Panc1 (cell line): ENCODE results near the gene TAC4. TPM values are rescaled to one million over a fixed set of nuclear protein-coding genes. Genes with fewer than 3 reads are reported as not detected.

Source experiments
- ATAC-seq: fragments of 200-7000 bp; cut with Tn5 transposase; 2 replicates; pipeline ENCODE4 v1.9.1; 2020; ENCODE audit warnings: mild to moderate bottlenecking, moderate library complexity
- BruUV-seq: library from RNA; stranded (reverse); fragments of 400-500 nt; replicated peaks from 2 replicates; lab custom pipeline; 2021; lab: Mats Ljungman, UMichigan
- CTCF ChIA-PET: fragments of 300-600 bp; sonication (Branson Sonifier 250); formaldehyde crosslinking; loops from one replicate; lab custom pipeline; 2022; ENCODE audit warnings: antibody characterized with exemption; lab: Charles Lee
- POLR2A ChIA-PET: fragments of 300-600 bp; sonication (Branson Sonifier 250); formaldehyde crosslinking; loops from one replicate; lab custom pipeline; 2022; ENCODE audit warnings: antibody characterized with exemption; lab: Charles Lee
- DNase-seq: peaks from one replicate; pipeline ENCODE4 v3.0.0-alpha.2; 2010; ENCODE audit warnings: low read depth, low spot score
- H3K27ac ChIP-seq: 2 replicates; pipeline ENCODE4 v1.5.1; 2011; ENCODE audit warnings: mild to moderate bottlenecking, low read length, inconsistent platforms
- H3K27me3 ChIP-seq: fragments of 200-500 bp; sonication (Bioruptor generic); 2 replicates; pipeline ENCODE4 v1.6.0; 2014; ENCODE audit warnings: low read length, inconsistent platforms; ENCODE audit not compliant: control insufficient read depth, insufficient read depth
- H3K36me3 ChIP-seq: fragments of 200-500 bp; sonication (Bioruptor generic); 2 replicates; pipeline ENCODE4 v1.5.1; 2014; ENCODE audit warnings: inconsistent platforms, mild to moderate bottlenecking, low read length, moderate library complexity; ENCODE audit not compliant: control insufficient read depth, insufficient read depth
- H3K4me1 ChIP-seq: 2 replicates; pipeline ENCODE4 v1.5.1; 2011; ENCODE audit warnings: inconsistent platforms, mild to moderate bottlenecking, low read length, moderate library complexity; ENCODE audit not compliant: control insufficient read depth, insufficient read depth
- H3K4me3 ChIP-seq, 2 experiments: 2 replicates each; pipeline ENCODE4 v1.5.1; 2011 to 2012; ENCODE audit warnings: low read depth in 2 of 2, low read length in 2 of 2, mild to moderate bottlenecking in 2 of 2, inconsistent platforms in 1 of 2, moderate library complexity in 1 of 2
- H3K9me3 ChIP-seq: fragments of 200-500 bp; sonication (Bioruptor generic); 2 replicates; pipeline ENCODE4 v1.5.1; 2014; ENCODE audit warnings: low read depth, mild to moderate bottlenecking, inconsistent platforms, low read length, moderate library complexity; ENCODE audit not compliant: control insufficient read depth, insufficient read depth
- POLR2AphosphoS5 ChIP-seq: IDR thresholded peaks from 2 replicates; pipeline ENCODE4 v1.6.1; 2012; ENCODE audit warnings: mild to moderate bottlenecking, low read depth, low read length, moderate library complexity
- REST ChIP-seq, 2 experiments: IDR thresholded peaks; 2 replicates each; pipeline ENCODE4 v1.6.1; 2011 to 2012; ENCODE audit warnings: low read depth in 2 of 2, control low read depth in 1 of 2, low read length in 1 of 2, mild to moderate bottlenecking in 1 of 2, moderate library complexity in 1 of 2; ENCODE audit not compliant: insufficient read depth in 1 of 2
- SIN3A ChIP-seq: IDR thresholded peaks from 2 replicates; pipeline ENCODE4 v1.6.1; 2012; ENCODE audit warnings: low read depth, mild to moderate bottlenecking, low read length, moderate library complexity, borderline replicate concordance; ENCODE audit not compliant: insufficient read depth
- TCF7L2 ChIP-seq: IDR thresholded peaks from 2 replicates; pipeline ENCODE4 v1.6.1; 2011; ENCODE audit warnings: mild to moderate bottlenecking, low read depth, low read length, inconsistent platforms
- in situ Hi-C: cut with HindIII; loops from 2 replicates; pipeline ENCODE4 v1.10.0; 2016; ENCODE audit warnings: low sequenced_read_pairs, low pct_unique_long_range_greater_than_20kb
- intact Hi-C: fragments of 100-400 bp; cut with micrococcal nuclease; formaldehyde crosslinking; loops from one replicate; pipeline ENCODE4 v1.10.0; 2022; ENCODE audit not compliant: unreplicated experiment
- total RNA-seq: library from RNA; stranded (reverse); gene quantifications from one replicate; pipeline ENCODE4 v1.2.1, GENCODE V29; 2021; ENCODE audit not compliant: unreplicated experiment
- TF ChIP-seq, protein P1 (sequence below): fragments of 450-650 bp; IDR thresholded peaks from 2 replicates; pipeline ENCODE4 v1.5.1; 2017; ENCODE audit warnings: mild to moderate bottlenecking

Gene TAC4
- total RNA-seq, 1 experiment from 2014 or later, result not detected

DNA sequence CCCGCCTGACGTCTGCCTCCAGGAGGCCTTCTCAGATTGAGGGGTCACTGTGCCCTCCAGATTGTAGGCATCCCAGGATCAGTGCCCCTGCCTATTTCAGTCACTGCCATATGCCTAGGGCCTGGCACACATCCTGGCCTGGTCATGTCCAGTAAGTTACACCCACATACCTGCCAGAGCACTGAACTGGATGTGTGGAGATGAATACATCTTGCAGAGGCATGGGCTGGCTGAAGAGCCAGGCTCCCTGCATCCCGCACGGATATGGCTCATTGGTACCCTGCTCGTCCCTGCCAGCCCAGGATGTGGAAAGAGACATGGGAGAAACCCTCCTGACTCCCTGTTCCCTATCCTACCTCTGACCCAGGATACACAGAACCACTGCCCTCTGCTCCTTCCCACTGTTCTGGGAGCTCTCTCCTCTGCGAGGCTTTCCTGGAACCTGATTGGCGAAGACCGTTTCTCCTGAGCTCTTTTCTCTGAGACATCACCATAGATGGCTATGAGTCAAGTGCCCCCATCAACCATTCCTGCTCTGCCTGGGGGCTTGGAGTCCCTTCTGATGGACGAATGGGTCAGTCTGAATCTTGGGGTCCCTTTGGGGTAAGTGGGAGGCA is 40.0 kb upstream of the TAC4 start:
- no peak for ATAC-seq
- no peak for DNase-seq

DNA sequence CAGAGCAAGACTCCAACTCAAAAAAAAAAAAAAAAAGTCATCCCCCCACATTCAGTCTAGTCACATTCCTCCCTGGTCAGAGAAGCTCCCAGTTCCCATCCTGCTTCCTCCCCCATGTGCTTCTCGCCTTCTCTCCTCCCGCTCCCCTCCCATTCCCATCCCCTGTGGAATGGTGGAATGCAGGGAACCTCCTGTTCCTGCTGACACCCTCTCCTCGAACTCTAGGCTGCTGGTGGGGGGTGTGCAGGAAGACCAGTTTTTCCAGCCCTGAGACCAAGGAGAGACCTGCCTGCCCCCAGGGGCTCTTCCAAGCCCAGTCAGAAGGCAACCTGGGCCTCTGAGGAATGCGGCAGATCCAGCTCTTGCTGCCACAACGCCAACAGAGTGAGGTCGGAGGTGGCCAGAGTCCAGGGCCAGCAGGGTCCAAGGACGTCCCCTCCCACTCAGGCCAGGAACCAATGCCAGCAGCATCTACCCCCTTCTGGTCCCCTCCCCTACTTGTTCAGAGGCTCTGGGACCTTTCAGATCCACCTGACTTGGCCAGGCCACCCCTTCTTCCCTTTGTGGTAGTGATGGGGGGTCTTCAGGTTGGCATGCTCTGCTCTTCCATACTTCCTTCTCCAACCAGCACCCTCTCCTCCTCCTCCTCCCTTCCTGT is 39.3 kb upstream of the TAC4 start:
- no TSS peak for BruUV-seq
- CTCF ChIA-PET, result interaction anchor here (0.6 kb wide), 1 partner anchor 142 kb away, joined by 7 read pairs; no protein-coding TSS in a partner anchor
- ATAC-seq (no peak), DNase-seq (no peak)
- no peak overlapping the region for H3K27ac ChIP-seq
- no peaks in the 10 kb centered on the region for H3K9me3 ChIP-seq
- no peaks in the 10 kb centered on the region for H3K27me3 ChIP-seq
- POLR2A ChIA-PET, result interaction anchor here (0.7 kb wide), 1 partner anchor 100 kb away, joined by 12 read pairs; no protein-coding TSS in a partner anchor
- no peak for TF ChIP-seq SIN3A
- TF ChIP-seq POLR2AphosphoS5, result no peak
- TF ChIP-seq TCF7L2, result no peak
- TF ChIP-seq REST (IDR thresholded peaks at IDR 0.05; ENCODE audit: insufficient read depth in 1 of 2, low read depth in 2 of 2, low read length in 1 of 2), result no peak
- TF ChIP-seq, protein P1, sequence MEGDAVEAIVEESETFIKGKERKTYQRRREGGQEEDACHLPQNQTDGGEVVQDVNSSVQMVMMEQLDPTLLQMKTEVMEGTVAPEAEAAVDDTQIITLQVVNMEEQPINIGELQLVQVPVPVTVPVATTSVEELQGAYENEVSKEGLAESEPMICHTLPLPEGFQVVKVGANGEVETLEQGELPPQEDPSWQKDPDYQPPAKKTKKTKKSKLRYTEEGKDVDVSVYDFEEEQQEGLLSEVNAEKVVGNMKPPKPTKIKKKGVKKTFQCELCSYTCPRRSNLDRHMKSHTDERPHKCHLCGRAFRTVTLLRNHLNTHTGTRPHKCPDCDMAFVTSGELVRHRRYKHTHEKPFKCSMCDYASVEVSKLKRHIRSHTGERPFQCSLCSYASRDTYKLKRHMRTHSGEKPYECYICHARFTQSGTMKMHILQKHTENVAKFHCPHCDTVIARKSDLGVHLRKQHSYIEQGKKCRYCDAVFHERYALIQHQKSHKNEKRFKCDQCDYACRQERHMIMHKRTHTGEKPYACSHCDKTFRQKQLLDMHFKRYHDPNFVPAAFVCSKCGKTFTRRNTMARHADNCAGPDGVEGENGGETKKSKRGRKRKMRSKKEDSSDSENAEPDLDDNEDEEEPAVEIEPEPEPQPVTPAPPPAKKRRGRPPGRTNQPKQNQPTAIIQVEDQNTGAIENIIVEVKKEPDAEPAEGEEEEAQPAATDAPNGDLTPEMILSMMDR, result no peak
- in situ Hi-C loops (no loop called here), intact Hi-C loops (no loop called here)
- no peaks in the 10 kb centered on the region for H3K4me1 ChIP-seq
- no peak overlapping the region for H3K4me3 ChIP-seq
- no peaks in the 10 kb centered on the region for H3K36me3 ChIP-seq

More for the DNA sequence above, 40.0 kb upstream of the TAC4 start:
- TF ChIP-seq REST (IDR thresholded peaks at IDR 0.05; ENCODE audit: insufficient read depth in 1 of 2, low read depth in 2 of 2, low read length in 1 of 2) (no peak), POLR2AphosphoS5 (no peak), SIN3A (no peak), TCF7L2 (no peak)
- TF ChIP-seq, protein P1, result no peak
- no peaks in the 10 kb centered on the region for H3K4me1 ChIP-seq
- H3K4me3 ChIP-seq, result no peak overlapping the region
- H3K9me3 ChIP-seq, result no peaks in the 10 kb centered on the region
- H3K27ac ChIP-seq, result no peak overlapping the region
- in situ Hi-C loops, result no loop called here
- ChIA-PET CTCF (interaction anchor here (0.7 to 1.2 kb wide), 2 partner anchors 111 to 391 kb away, joined by 3 to 4 read pairs; no protein-coding TSS in a partner anchor), POLR2A (no interaction called here)
- BruUV-seq, result no TSS peak
- intact Hi-C loops, result no loop called here
- no peaks in the 10 kb centered on the region for H3K36me3 ChIP-seq
- H3K27me3 ChIP-seq, result no peaks in the 10 kb centered on the region
